ENCODE results near the gene EFCAB13.
"Not testable (repeated sequence)": the region's sequence is repeated elsewhere in the genome, so short reads cannot be mapped to it uniquely, and the experiment has no call there.

The EFCAB13 gene

GRCh38 chr17:47470836-47471235 lies 147.1 kb downstream of the EFCAB13 start:
- H3K36me3 ChIP-seq (ENCODE audit: insufficient read depth, low read length): peaks cover 11% of the 10 kb centered on the region; the same call in 1 of the 2 replicates
- H3K9ac ChIP-seq (ENCODE audit: insufficient read length): no peak overlapping the region
- H3K27ac ChIP-seq: no peak overlapping the region
- H3K4me3 ChIP-seq: no peak overlapping the region
- no peak for DNase-seq (ENCODE audit: low read depth, low spot score)
- H3K9me3 ChIP-seq (ENCODE audit: low read depth, low read length): no peaks in the 10 kb centered on the region
- TF ChIP-seq FOXP2 (optimal IDR thresholded peaks at IDR 0.05; ENCODE audit: control extremely low read depth, extremely low read length, insufficient read depth) (no peak), EZH2 (IDR thresholded peaks at IDR 0.05) (no peak)

DNA sequence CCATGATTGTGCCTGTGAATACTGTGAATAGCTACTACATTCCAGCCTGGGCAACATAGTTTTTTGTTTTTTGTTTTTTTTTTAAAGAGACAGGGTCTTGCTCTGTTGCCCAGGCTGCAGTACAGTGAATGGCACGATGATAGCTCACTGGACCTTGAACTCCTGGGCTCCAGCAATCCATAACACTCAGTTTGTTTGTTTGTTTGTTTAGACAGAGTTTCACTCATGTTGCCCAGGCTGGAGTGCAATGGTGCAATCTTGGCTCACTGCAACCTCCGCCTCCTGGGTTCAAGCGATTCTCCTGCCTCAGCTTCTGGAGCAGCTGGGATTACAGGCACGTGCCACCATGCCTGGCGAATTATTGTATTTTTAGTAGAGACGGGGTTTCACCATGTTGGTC lies 148.3 kb downstream of the EFCAB13 start:
- H3K36me3 ChIP-seq (ENCODE audit: insufficient read depth, low read length): peaks cover 16% of the 10 kb centered on the region; the same call in 1 of the 2 replicates
- not testable (repeated sequence) for H3K9ac ChIP-seq (ENCODE audit: insufficient read length); H3K4me3 ChIP-seq; H3K9me3 ChIP-seq (ENCODE audit: low read depth, low read length); DNase-seq (ENCODE audit: low read depth, low spot score); H3K27ac ChIP-seq

Data from SK-N-MC (cell line).